Measurements from ENCODE around the gene VPS13C. TPM values are rescaled to one million over a fixed set of nuclear protein-coding genes. Genes with fewer than 3 reads are reported as not detected.
A peak's percentile ranks its signal among the peaks of the same experiment; 100 is the strongest.

The VPS13C gene
- total RNA-seq, 6 experiments from 2014 or later: 21.0 to 29.8 (median 22.6) TPM

DNA sequence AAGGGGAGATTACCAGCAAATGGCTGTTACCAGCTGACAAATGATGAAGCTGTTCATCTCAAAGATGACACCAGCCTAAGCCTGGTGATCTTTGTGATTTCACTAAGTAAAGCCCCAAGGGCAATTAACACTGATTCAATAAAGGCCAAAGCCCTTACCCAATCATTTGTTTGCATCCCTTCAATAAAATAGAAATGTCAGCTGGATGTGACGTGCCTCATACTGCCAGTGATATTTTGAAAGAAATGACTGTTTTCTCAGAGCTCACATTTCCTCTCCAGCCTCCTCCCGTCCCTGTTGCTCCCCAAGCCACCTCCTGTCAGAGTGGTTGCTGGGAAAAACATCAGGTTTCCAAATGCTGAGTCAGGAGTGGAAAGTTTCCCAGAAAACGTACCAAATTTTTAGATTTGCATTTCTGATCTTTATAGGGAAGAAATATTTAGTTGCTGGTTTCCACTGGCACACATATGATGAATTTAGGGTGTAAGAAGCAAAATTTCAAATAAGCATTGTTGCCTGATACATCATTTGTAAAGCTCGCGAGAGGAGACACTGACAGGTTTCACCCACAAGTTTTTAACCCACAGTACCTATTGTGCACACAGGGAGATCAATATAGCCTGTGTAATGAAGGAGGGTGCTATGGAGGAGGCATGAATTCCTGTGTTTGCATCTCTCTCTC, 27.6 kb upstream of the VPS13C start:
- H3K9me3 Mint-ChIP-seq: no peaks in the 10 kb centered on the region
- DNase-seq: peak; percentile 27

DNA sequence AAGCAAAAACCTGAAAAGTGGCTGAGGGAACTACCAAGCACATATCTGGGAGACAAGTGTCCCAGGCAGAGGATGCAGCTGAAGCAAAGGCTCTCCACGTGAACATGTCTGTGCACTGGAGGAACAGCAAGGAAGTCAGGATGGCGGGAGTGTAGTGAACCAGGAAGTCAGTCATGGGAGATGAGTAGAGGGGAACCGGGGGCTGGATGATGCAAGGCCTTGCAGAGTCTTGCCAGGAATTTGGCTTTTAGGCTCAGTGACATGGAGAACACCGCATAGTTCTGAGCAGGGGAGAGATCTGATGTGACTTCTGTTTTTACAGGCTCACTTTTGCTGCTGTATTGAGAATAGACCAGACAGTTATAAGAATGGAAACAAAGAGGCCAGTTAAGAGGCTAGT, 25.5 kb upstream of the VPS13C start:
- no peak overlapping the region for H3K27ac Mint-ChIP-seq

More for the DNA sequence above, 27.6 kb upstream of the VPS13C start:
- TF ChIP-seq, protein P1, sequence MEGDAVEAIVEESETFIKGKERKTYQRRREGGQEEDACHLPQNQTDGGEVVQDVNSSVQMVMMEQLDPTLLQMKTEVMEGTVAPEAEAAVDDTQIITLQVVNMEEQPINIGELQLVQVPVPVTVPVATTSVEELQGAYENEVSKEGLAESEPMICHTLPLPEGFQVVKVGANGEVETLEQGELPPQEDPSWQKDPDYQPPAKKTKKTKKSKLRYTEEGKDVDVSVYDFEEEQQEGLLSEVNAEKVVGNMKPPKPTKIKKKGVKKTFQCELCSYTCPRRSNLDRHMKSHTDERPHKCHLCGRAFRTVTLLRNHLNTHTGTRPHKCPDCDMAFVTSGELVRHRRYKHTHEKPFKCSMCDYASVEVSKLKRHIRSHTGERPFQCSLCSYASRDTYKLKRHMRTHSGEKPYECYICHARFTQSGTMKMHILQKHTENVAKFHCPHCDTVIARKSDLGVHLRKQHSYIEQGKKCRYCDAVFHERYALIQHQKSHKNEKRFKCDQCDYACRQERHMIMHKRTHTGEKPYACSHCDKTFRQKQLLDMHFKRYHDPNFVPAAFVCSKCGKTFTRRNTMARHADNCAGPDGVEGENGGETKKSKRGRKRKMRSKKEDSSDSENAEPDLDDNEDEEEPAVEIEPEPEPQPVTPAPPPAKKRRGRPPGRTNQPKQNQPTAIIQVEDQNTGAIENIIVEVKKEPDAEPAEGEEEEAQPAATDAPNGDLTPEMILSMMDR (IDR thresholded peaks at IDR 0.05): no peak
- H3K36me3 Mint-ChIP-seq (ENCODE audit: low read depth): no peaks in the 10 kb centered on the region
- no peak overlapping the region for H3K4me3 Mint-ChIP-seq
- peak overlapping the region; percentile 24; the same call in 1 of the 2 replicates for H3K27ac Mint-ChIP-seq
- peaks cover 7% of the 10 kb centered on the region for H3K27me3 Mint-ChIP-seq (ENCODE audit: insufficient read depth)
- peaks cover 7% of the 10 kb centered on the region; the same call in 1 of the 2 replicates for H3K4me1 Mint-ChIP-seq (ENCODE audit: low read depth)

DNA sequence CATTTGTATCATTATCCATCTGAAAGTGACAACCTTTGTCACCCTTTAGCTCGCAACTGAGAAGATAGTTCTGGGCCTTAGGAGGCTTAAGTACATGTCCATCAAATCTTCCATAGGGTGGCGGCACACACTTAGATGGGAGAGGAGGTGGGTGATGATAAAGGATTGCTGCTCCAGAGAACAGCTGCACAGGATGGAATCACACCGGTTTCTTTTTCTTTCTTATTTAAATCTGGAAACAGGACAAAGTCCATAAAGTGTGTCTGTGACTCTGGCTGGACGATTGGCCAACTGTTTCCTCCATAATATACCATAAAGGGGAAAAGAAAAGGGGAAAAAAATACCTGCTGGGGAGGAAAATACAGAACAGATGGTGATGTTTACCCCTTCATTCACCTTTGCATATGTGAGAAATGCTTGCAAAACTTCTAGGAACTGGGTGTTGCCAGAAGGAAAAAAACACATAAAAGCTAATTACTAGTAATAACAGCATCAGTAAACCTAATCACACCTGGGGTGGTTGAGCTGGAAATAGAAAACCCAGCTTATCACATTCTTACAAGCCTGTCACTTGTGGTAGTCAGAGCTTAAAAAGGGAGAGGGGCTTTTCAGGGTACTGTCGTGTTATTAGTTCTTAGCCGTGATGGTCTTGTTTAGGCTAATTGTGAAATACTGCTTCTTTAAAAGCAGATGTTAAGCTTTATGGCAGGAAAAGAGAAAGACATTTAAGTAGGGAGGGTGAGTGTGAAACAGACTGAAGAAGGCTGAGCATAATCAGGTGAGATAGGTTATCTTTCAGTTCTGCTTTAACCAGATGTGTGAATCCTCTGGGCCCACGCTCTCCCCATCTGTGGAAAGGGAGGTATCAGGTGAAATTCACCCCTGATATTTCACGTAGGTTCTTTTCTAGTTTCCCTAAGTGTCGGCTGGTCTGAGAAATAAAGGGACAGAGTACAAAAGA, 23.2 kb upstream of the VPS13C start:
- Mint-ChIP-seq H3K4me1 (ENCODE audit: low read depth) (peaks cover 7% of the 10 kb centered on the region; the same call in 1 of the 2 replicates), H3K27ac (no peak overlapping the region), H3K36me3 (ENCODE audit: low read depth) (no peaks in the 10 kb centered on the region), H3K4me3 (no peak overlapping the region), H3K9me3 (no peaks in the 10 kb centered on the region), H3K27me3 (ENCODE audit: insufficient read depth) (peaks cover 2% of the 10 kb centered on the region)
- DNase-seq: no peak
- TF ChIP-seq, protein P1 (IDR thresholded peaks at IDR 0.05): peak; percentile 15; the same call in 1 of the 2 replicates

More for the DNA sequence above, 25.5 kb upstream of the VPS13C start:
- Mint-ChIP-seq H3K9me3 (no peaks in the 10 kb centered on the region), H3K4me3 (no peak overlapping the region), H3K36me3 (ENCODE audit: low read depth) (no peaks in the 10 kb centered on the region), H3K27me3 (ENCODE audit: insufficient read depth) (peaks cover 6% of the 10 kb centered on the region), H3K4me1 (ENCODE audit: low read depth) (peaks cover 7% of the 10 kb centered on the region; the same call in 1 of the 2 replicates)
- TF ChIP-seq, protein P1 (IDR thresholded peaks at IDR 0.05): no peak
- DNase-seq: no peak

DNA sequence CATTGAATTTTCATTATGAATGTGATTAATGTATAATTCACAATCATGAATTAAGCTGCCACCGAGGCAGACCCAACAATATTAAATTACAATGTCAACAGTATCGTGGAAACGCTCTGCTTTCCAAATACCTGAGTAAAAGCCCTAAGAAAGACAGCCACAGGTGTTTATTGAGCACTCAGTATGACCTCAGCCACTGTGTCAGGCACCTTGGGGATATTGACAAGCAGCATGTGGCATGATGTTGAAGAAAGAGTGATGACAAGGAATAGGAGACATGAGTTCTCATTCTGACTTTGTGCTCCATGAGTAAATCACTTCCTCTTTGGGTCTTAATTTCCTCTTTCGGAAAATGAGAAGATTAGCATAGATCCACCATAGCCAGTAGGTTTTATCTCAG, 19.3 kb upstream of the VPS13C start:
- peaks cover 7% of the 10 kb centered on the region for H3K4me1 Mint-ChIP-seq (ENCODE audit: low read depth)
- TF ChIP-seq, protein P1 (IDR thresholded peaks at IDR 0.05): no peak
- no peaks in the 10 kb centered on the region for H3K9me3 Mint-ChIP-seq
- H3K27ac Mint-ChIP-seq: no peak overlapping the region
- no peak overlapping the region for H3K4me3 Mint-ChIP-seq
- DNase-seq: no peak
- H3K27me3 Mint-ChIP-seq (ENCODE audit: insufficient read depth): peaks cover 2% of the 10 kb centered on the region; the same call in 1 of the 2 replicates
- no peaks in the 10 kb centered on the region for H3K36me3 Mint-ChIP-seq (ENCODE audit: low read depth)

DNA sequence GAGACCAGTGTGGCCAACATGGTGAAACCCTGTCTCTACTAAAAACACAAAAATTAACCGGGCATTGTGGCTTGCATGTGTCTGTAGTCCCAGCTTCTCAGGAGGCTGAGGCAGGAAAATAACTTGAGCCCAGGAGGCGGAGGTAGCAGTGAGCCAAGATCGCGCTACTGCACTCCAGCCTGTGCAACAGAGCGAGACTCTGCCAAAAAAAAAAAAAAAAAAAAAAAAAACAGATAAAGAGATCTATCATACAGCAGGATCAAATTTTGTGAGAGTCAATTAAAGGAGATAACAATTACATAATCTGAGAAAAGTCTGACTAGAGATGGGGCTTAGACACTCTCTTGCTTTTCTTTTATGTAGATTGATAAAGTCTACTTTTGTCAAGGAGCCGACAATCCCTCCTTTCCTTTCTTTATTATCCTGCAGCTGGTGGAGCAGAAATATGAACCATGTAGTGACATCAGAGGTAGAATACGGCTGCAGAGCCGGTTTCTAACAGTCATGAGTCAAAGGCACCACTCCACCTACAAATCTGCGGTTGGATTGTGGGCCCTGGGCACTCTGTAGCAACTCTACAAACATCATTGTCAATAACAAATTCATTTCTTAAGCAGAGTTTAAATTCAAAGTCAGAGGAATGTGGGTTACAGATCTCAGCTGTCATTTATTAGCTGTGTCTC, 15.5 kb upstream of the VPS13C start:
- peak overlapping the region; percentile 24; the same call in 1 of the 2 replicates for H3K27ac Mint-ChIP-seq

More for the DNA sequence above, 15.5 kb upstream of the VPS13C start:
- TF ChIP-seq, protein P1 (IDR thresholded peaks at IDR 0.05): no peak
- Mint-ChIP-seq H3K4me1 (ENCODE audit: low read depth) (peaks cover 7% of the 10 kb centered on the region), H3K4me3 (peak overlapping the region; percentile 42), H3K27me3 (ENCODE audit: insufficient read depth) (no peaks in the 10 kb centered on the region), H3K36me3 (ENCODE audit: low read depth) (no peaks in the 10 kb centered on the region), H3K9me3 (no peaks in the 10 kb centered on the region)
- DNase-seq: peak; percentile 71
